ENCODE data around the gene CYB5RL. TPM values are rescaled to one million over a fixed set of nuclear protein-coding genes. Genes with fewer than 3 reads are reported as not detected.

CYB5RL gene
- total and polyA plus RNA-seq, 2 of the 8 experiments (the other 6 are each of a cell fraction or from before 2014, with no cell fraction given) = 13.2 to 14.1 TPM

GRCh38 chr1:54168206-54168965 is 31.4 kb downstream of the CYB5RL start:
- TF ChIP-seq ASH2L (IDR thresholded peaks at IDR 0.05; ENCODE audit: low read length) (no peak), SIRT6 (IDR thresholded peaks at IDR 0.05; ENCODE audit: low read length) (no peak)
- ChIA-PET CTCF (ENCODE audit: partially characterized antibody) (interaction anchor here (0.6 to 3.6 kb wide), 5 partner anchors 8 to 49 kb away, joined by 3 to 20 read pairs (median 4); no protein-coding TSS in a partner anchor), POLR2A (ENCODE audit: partially characterized antibody) (interaction anchor here (1.5 kb wide), 1 partner anchor 32 kb away, joined by 3 read pairs; no protein-coding TSS in a partner anchor)
- no peak overlapping the region for H3K4me3 ChIP-seq (ENCODE audit: extremely low read depth in 1 of 4, insufficient read depth in 2 of 4, low read depth in 3 of 4, low read length in 4 of 4)
- no peak overlapping the region for H4K5ac ChIP-seq (ENCODE audit: insufficient read length, low read depth, low read length)
- H3K23ac ChIP-seq (ENCODE audit: insufficient read length) = no peak overlapping the region
- no peak overlapping the region for H3K4ac ChIP-seq (replicated peaks; ENCODE audit: insufficient read length, low read depth, low read length)
- H4K8ac ChIP-seq (ENCODE audit: extremely low read depth, insufficient read depth, low read length) = no peak overlapping the region
- H3K27me3 ChIP-seq (replicated peaks in 1 of 4; ENCODE audit: control insufficient read depth in 3 of 4, extremely low read depth in 1 of 4, insufficient read depth in 3 of 4, low read length in 3 of 4) = no peaks in the 10 kb centered on the region
- no peak overlapping the region for H2BK120ac ChIP-seq (replicated peaks; ENCODE audit: low read depth, low read length)
- H3K4me1 ChIP-seq (replicated peaks in 1 of 4; ENCODE audit: control insufficient read depth in 3 of 4, insufficient read depth in 4 of 4, low read length in 3 of 4) = peaks cover 0 to 7% (median 0%) of the 10 kb centered on the region in 4 experiments; a peak in 1 of 7 replicates
- H2BK5ac ChIP-seq (ENCODE audit: low read depth, low read length) = no peak overlapping the region
- H3K23me2 ChIP-seq (ENCODE audit: low read depth, low read length) = no peaks in the 10 kb centered on the region
- H2AFZ ChIP-seq (ENCODE audit: low read length) = no peak overlapping the region
- H3K56ac ChIP-seq (replicated peaks; ENCODE audit: insufficient read length, low read depth, low read length) = no peak overlapping the region
- H4K91ac ChIP-seq (replicated peaks; ENCODE audit: insufficient read length, low read length) = no peak overlapping the region
- no peaks in the 10 kb centered on the region for H3K36me3 ChIP-seq (ENCODE audit: control insufficient read depth in 2 of 4, insufficient read depth in 4 of 4, low read length in 3 of 4)
- H3K14ac ChIP-seq (ENCODE audit: insufficient read length) = no peak overlapping the region
- H2BK15ac ChIP-seq (ENCODE audit: low read length) = no peak overlapping the region
- H3K9ac ChIP-seq (replicated peaks in 1 of 4; ENCODE audit: extremely low read depth in 1 of 4, low read depth in 3 of 4, low read length in 3 of 4) = no peak overlapping the region
- FAIRE-seq (no peak), DNase-seq (ENCODE audit: low read depth in 1 of 2, low spot score in 2 of 2) (no peak)
- H3K79me1 ChIP-seq (ENCODE audit: low read depth, low read length) = no peaks in the 10 kb centered on the region
- WGBS, 2 experiments (ENCODE audit: extremely low coverage in 1 of 2, insufficient coverage in 1 of 2, insufficient read length in 1 of 2, insufficient replicate concordance in 2 of 2, low coverage in 1 of 2, low lambda C conversion rate in 2 of 2, missing lambda C conversion rate in 1 of 2) = 84% methylated on average over 7 of the region's 8 CpGs; no CpG with 5 or more reads in 1 of the 2 experiments
- H3K4me2 ChIP-seq (ENCODE audit: insufficient read depth in 1 of 2, low read depth in 2 of 2, low read length in 2 of 2) = no peak overlapping the region
- no peak overlapping the region for H2AK5ac ChIP-seq (ENCODE audit: low read depth, low read length)
- H3K79me2 ChIP-seq (ENCODE audit: control insufficient read depth in 1 of 2, insufficient read depth in 2 of 2, low read length in 2 of 2) = no peaks in the 10 kb centered on the region
- no peak overlapping the region for H3K18ac ChIP-seq (ENCODE audit: extremely low read depth, low read length)
- no peaks in the 10 kb centered on the region for H4K20me1 ChIP-seq (replicated peaks in 1 of 2; ENCODE audit: control insufficient read depth in 1 of 2, insufficient read depth in 2 of 2, low read length in 2 of 2)
- no peak overlapping the region for H2BK12ac ChIP-seq (ENCODE audit: low read depth, low read length)
- H2BK20ac ChIP-seq (ENCODE audit: low read length) = no peak overlapping the region
- H3K27ac ChIP-seq (ENCODE audit: low read depth, low read length) = no peak overlapping the region
- H3K9me3 ChIP-seq (ENCODE audit: insufficient read depth in 2 of 2, low read depth in 1 of 2, low read length in 1 of 2) = no peaks in the 10 kb centered on the region

Measured in H1 (cell line).